HG03159 (cell line): ENCODE measurements around the gene HSDL1.
A peak's percentile ranks its signal among the peaks of the same experiment; 100 is the strongest.
"Not testable (repeated sequence)": the region's sequence is repeated elsewhere in the genome, so short reads cannot be mapped to it uniquely, and the experiment has no call there.

Experiments
- ATAC-seq: cut with Tn5 transposase; IDR thresholded peaks from one replicate; pipeline ENCODE4 v1.9.1; 2021; ENCODE audit warnings: mild to moderate bottlenecking, moderate library complexity; ENCODE audit not compliant: unreplicated experiment

Gene HSDL1

DNA sequence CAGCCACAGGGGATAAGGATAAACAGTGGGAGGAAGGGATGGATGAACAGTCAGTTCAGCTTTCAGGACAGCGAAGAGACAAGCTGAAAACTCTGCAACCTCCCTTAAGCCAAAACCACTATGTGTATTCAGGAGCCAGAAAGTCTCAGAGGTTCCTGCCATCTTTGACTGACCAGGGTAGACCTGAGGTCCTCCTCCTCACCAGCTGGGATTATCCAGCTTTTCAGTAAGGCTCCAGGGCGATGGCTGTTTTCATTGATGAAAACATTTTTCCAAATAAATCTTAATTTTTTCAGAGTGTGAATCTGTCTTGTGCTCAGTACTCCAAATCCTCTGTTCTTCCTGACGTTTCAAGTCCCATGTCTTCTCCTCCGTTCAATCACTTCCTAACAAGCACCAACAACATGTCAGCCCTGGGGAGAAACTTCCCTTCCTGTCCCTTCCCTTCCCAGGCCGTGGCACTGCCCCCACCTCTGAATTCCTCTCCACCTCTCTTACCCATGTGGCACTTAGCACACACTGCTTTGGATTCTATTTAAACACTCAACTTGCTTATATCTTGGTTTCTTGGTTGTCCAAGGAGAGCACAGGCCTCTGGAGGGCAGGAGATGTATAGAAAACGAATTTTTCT lies 5.2 kb downstream of the HSDL1 start:
- no peak for ATAC-seq

DNA sequence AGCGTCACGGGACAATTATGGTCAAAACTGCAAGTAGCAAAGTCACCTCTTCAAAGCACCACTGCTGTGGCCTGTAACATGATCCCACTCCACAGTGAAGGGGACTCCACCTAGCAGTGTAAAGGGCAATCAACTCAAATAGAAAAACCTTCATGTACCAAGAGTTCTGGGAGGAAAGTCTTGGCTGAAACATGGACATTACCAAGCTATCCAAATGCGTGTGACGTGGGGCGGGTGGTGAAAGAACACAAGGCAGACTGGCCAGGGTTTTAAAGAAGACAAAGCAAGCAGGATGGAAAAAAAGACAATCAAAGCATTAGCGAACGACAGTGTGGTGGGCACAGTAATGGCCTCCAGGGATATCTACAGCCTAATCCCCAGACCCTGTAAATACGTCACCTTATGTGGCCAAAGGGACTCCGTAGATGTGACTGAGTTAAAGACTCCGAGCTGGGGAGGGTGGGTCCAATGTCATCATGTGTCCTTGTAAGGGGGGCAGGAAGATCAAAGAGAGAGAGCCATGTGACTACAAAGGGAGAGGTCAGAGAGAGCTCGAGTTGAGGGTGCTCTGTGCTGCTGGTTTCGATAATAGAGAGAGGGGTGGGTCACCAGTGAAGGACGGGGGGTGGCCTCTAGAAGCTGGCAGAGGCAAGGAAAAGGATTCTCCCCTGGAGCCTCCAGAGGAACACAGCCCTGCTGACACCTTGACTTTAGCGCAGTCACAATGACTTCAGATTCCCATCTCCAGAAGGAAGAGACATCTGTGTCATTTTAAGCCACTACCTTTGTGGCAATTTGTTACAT lies 6.0 kb downstream of the HSDL1 start:
- ATAC-seq, result peak; percentile 64

DNA sequence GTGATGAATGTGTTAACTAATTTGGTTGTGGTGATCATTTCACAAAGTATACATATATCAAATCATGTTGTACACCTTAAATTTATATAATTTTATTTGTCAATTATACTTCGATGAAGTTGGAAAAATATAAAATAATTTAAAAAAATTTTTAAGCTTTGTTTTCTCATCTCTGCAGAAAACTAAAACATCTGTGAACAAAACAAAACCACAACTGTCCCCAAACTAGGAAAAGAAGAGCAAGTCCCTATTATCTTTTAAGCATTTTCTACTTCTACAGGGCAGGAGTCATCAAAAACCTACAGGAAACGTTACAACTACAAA lies 6.5 kb downstream of the HSDL1 start:
- no peak for ATAC-seq

DNA sequence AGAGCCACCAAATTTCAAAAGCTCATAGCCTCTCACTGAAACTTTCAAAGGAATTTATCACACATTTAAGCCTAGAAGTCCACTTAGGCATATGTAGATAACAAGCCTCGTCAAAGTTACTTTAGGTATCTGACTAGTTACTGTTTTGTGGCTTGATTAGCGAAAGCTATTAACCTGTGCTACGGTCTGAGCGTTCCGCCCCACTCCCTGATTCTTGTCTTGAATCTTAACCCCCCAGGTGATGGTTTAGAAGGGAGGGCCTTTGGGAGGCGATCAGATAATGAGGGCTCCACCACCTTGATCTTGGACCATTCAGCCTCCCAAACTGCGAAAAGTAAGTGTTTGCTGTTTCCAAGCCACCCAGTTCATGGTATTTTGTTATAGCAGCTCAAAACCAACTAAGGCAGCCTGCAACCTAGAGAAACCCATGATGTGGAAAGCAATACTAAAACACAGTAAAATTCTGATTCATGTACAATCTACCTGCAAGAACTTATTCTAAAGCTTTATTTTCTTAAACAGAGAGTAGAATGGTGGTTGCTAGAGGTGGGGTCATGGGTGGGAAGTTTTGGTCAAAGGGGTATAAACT lies 7.1 kb downstream of the HSDL1 start:
- no peak for ATAC-seq

DNA sequence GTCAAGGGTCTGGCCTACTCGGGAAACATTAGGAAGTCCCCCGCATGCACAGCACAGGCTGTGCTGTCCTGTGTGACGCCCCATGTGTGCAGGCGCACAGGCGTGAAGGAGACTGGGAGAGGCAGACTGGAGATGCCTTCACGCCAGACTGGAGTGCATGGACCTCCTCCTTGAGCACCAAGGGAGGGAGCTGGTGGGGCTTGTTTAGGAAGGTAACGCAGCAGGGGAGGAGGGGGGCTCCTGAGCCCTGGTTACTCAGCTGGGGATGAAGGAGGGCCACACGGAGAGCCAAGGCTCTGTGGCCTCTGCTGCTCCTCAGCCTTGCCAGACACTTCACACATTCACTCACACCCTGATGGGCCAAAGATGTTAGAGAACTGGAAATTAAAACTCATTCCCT lies 7.7 kb downstream of the HSDL1 start:
- no peak for ATAC-seq

DNA sequence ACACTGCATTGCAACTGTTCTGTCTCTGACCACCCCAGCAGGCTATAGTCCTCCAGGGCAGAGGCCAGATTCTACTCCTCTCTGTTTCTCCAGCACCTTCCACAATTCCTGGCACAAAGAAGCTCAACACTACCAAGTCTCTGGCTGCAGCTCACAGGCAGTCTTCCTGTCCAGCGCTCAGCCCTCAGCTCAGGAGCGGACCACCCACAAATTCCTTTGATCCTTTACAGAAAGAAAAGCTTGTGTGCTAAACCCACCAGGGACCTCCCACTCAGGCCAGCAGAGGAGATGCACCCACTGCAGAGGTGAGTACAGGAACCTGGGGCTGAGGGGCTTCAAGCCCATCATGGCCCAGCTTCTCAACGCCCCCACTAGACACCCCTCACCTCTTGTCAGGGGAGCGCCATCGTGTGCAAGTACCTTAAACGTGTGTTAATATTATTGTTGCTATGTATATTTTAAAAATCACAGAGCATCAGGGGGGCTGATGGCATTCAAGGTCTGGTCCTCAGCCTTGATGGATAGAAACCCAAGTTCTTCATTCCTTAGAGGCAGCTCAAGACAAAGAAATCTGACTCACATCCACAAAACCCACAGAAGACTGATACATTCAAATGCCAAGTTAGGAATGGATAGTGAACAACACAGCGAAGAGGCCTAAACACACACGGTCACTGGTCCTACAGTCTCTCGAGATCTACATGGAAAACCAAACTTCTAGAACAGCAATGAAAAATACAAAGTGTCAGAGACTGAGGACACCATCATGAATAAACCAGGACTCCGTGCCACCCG lies 8.4 kb downstream of the HSDL1 start:
- ATAC-seq, result no peak

DNA sequence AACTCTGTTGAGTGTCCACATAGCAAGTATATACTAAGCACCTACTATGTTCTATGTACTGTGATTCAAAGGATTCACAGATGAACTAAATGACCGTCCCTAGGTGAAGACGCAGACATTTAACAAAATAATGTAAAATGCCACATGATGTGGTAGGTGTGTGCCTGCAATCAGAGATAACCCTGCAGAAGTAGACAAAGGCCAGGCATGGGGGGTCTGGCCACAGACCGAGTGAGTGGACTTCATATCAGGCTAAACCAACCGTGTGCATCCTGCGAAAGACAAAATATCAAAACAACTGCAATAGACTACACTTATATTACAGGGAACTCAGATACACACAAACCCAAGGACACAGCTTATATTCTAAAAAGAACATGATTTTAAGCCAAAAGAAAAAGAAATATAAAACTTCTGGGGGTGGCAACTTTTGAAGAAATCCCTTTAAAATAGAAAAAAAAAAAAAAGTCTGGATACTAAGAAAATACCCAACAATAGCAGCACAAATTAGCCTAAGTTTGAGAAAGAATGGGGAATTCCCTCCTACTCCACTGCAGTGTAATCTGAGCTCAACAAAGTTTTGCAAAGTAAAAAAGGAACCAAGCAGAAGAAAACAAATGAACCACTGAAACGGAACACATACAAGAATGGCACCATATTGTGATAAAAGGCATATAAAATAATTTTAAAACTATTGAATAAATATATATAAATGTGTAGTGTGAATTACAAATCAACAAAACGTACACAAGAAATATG lies 12.3 kb downstream of the HSDL1 start:
- ATAC-seq, result no peak

DNA sequence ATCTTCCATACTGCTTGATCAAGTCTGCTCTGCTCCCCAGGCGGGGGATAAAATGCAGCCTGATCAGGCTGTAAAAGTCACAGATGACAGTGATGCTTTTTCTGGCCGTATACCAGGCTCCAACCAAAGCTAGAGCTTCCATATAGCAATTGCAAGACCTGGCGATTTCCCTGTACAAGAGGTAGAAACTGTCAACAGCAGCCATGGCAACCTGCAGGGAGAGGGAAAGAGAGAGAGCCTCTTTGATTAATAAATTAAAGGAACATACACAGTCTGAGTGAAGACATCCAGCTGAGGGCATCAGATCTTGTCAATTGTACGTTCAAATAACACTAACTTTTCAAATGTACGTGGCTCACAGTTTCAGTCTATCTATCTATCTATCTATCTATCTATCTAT lies 13.9 kb downstream of the HSDL1 start:
- ATAC-seq, result no peak

DNA sequence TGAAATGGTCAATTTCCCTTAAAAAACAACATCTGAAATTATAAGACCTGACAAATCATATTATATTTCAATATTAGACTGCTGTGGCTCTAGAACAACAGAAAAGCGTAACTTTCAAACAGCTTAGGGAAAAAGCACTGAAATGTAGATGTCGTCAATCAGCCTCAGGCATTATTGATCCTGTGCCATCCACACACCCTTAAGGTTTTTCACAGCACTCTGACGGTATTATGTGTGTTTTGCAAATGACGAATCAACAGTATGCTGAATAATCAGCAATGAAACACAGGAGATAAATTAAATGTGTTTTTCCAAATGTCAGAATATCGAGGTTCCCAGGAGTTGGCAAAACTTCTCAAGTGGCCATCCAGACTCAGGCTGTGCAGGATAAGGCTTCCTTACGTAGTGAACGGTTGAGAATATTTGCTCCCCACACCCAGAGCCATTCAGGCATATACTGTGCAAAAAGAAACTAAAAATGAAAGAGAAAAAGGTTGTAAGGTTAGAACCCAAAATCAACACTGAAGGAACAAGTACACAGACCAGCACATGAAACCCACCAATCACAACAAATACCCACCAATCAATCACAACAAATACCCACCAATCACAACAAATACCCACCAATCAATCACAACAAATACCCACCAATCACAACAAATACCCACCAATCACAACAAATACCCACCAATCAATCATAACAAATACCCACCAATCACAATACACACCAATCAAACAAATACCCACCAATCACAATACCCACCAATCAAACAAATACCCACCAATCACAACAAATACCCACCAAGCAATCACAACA lies 20.5 kb downstream of the HSDL1 start:
- ATAC-seq, result no peak

DNA sequence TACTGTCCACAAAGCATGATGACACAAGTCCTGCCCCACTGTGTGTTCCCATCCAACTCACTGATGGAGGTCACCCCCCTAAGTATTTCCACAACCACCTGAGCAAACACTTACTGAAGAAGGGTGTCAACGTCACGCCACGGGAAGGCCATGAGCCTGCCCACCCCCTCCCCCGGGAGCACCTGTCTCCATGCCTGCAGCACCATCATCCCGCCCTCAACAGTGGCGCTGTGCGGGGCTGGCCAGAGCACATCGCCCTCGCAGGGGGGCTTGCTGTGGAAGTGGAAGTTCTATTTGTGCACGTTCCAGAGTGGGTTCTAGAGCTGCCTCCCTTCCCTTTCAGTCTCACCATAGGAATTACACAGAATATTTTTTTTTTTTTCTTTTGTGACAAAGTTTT lies 24.0 kb downstream of the HSDL1 start:
- no peak for ATAC-seq

DNA sequence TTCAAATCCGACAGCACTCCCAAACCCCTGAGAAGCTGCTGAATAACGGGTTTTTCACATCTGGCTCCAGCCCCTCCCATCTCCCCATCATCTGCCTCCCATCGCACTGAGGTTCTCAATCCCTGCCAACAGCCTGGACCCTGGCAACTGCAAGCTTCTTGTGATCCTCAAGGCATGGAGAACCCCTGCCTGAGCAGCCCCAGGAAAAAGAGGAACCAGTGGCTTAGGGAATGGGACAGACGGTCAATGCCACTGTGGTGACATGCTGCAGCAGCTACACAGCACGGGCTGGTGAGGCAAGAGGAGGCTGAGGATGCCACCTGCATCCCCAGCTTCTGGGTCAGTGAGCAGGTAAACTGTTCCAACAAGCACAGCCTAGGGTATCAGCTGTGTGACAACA lies 25.0 kb downstream of the HSDL1 start:
- ATAC-seq, result no peak

DNA sequence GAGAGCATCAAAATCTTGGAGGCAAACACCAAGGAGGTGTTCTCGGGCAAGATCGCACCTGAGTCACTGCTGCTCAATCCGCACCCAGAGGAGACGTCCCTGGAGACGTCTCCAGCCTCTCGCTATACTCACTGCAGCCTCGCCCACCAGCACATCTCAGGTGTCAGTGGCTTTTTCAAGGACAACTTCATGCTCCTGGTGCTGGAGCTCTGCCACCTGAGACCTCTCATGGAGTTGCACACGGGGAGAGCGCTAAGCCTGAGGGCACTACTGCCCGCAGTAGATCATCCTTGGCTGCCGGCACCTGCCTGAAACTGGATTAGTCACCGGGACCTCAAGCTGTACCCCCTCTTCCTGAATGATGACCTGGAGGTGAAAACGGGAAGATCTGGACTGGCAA lies 25.6 kb downstream of the HSDL1 start:
- no peak for ATAC-seq

DNA sequence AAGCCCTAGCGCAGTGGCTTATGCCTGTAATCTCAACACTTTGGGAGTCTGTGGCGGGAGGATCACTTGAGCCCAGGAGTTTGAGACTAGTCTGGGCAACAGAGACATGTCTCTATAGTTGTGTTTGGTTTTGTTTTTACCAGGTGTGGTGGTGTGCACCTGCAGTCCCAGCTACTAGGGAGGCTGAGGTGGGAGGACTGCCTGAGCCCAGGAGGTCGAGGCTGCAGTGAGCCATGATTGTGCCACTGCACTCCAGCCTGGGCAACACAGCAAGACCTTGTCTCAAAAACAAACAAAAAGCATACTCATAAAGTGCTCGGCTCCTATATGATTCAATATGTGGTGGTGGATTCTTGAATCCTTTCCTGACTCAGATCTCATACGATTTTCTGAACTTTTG lies 26.7 kb downstream of the HSDL1 start:
- not testable (repeated sequence) for ATAC-seq

DNA sequence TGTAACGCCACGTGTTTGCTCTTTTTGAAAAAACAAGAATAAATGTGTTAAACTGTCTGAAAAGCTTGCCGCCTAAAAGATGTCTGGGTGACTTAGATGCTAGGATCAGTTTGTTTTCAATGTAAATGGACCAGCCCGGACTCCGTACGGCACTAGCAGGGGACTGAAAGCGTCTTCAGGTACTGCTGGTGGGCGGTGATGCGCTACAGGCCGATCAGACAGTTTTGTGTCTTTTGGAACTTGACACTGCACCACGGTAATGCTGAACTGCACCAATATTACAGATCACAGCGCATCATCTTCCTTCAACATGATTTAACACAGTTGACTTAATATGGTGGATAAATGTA lies 27.5 kb downstream of the HSDL1 start:
- peak; percentile 15 for ATAC-seq

DNA sequence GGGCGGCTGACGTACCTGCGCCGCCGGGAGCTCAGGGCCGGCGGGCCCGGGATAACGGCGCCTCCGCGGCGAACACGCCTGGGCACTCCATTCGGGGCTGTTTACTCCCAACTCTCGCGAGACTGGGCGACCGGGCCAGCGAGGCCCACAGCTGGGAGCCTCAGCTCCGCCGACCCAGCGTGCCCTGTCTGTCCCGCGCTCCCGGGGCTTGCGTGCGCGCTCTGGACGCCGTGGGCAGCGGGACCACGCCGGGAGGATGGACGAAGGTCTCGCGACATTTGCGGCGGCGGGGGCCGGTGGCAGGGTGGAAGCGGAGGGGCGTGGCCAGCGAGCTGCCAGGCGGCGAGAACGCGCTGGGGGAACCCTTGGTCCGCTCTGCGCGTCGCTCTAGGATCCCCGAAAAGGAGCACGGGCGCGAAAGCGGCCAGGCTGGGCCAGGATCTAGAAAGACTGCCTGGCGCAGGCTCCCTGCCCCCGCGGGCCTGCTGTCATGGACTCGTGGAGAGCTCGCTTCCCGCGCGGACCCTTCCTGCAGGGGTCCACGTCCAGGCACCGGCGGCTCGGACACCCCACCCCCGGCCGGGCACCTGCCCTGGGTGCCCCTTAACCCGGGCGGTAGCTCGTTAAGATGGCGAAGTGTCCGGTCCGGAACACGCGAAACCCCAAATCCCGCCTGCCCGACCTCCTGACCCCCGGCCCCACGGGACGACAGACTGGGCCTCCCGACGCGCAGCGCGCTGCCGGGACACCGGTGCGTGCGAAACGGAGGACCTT lies 28.1 kb downstream of the HSDL1 start, which contains the start of gene MBTPS1:
Gene MBTPS1, minus strand, starts transcription at position 223 of the 774 bp plus-strand sequence. CDS start 15,159 bp downstream, outside the sequence.
- ATAC-seq, result peak; percentile 88

DNA sequence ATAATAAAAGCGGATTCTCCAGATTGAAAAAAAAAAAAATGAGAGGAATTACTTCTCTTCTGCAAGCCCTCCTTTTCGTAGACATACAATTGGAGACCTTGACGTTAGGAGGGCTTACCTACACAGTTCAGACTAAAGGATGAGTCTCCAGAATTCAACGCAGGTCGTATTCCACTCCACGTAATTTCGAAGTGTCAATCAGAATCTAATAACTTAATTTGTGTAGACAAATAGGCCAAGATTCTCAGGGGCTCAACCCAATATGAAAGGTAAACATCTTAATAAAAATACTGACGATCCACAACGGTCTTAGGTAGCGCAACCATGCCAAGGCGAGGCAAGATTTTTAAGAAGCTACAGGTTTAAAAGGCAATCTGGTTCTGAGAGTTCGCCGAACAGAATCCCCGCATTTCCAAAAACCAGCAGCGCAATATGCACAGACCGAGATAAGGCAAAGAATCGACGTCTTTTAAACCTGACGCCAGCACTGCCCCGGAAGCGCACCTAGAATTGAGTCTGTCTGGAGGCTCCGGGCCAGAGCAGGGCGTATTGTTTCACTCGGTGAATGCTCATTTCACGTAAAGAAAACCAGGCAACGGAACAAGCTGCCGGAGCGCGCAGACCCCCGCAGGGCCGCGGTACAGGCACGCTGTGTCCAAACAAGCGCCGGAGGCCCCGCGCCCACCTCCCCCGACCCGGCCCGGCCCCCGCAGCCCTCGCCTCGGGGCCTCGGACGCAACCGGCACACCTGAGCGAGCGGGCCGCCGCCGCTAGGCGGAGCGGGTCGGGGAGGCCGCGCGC lies 28.9 kb downstream of the HSDL1 start:
- peak; percentile 38 for ATAC-seq

DNA sequence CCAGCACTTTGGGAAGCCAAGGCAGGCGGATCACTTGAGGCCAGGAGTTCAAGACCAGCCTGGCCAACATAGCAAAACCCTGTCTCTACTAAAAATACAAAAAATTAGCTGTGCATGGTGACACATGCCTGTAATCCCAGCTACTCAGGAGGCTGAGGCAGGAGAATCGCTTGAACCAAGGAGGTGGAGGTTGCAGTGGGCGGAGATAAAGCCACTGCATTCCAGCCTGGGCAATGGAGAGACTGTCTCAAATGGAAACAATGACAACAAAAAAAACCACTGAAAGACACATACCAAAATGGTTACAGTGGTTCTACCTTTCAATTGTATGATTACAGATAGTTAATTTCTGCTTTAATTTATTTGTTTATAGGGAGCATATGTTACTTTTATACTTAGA lies 33.0 kb downstream of the HSDL1 start:
- not testable (repeated sequence) for ATAC-seq

DNA sequence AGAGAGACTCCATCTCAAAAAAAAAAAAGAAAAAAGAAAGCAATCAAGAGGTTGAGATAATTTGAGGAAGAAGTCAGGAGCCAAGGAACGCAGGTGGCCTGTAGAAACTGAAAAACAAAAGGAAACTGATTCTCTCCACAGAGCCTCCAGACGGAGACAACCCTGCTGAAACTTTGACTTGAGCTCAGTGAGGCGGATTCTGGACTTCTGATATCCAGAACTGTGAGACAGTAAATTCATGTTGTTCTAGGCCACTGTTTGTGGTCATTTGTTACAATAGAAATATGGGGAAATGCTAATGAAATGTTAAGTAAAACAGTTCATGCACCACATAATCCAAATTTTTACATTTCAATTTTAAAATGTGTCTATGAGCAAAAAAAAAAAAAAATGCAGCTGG lies 33.5 kb downstream of the HSDL1 start:
- no peak for ATAC-seq
